H9 (cell line): ENCODE data around the gene CLIC6. TPM values are rescaled to one million over a fixed set of nuclear protein-coding genes. Genes with fewer than 3 reads are reported as not detected.

ENCODE experiments used
- DNase-seq: peaks from one replicate; pipeline ENCODE4 v3.0.0-alpha.2; 2017
- H2AFZ ChIP-seq: one replicate; pipeline ENCODE4 v1.6.1; 2013; ENCODE audit warnings: mild to moderate bottlenecking, low read length, control low read depth, moderate library complexity
- H2AK5ac ChIP-seq: 2 replicates; pipeline ENCODE4 v1.6.1; 2013; ENCODE audit warnings: low read length, control low read depth, mixed read lengths; ENCODE audit not compliant: insufficient read length
- H2BK120ac ChIP-seq: one replicate; pipeline ENCODE4 v1.6.1; 2013; ENCODE audit warnings: low read depth, mild to moderate bottlenecking, low read length, control low read depth, inconsistent platforms; ENCODE audit not compliant: poor library complexity, severe bottlenecking
- H2BK12ac ChIP-seq: 2 replicates; pipeline ENCODE4 v1.6.1; 2013; ENCODE audit warnings: low read length, control low read depth, mixed read lengths, low read depth; ENCODE audit not compliant: insufficient read length
- H2BK15ac ChIP-seq: 2 replicates; pipeline ENCODE4 v1.6.1; 2013; ENCODE audit warnings: low read depth, low read length, control low read depth
- H2BK20ac ChIP-seq: one replicate; pipeline ENCODE4 v1.6.1; 2013; ENCODE audit warnings: low read depth, mild to moderate bottlenecking, low read length, control low read depth, inconsistent platforms; ENCODE audit not compliant: poor library complexity, severe bottlenecking
- H2BK5ac ChIP-seq: 2 replicates; pipeline ENCODE4 v1.6.1; 2013; ENCODE audit warnings: low read length, control low read depth, mixed read lengths; ENCODE audit not compliant: insufficient read length
- H3K14ac ChIP-seq: 2 replicates; pipeline ENCODE4 v1.6.1; 2013; ENCODE audit warnings: low read length, control low read depth; ENCODE audit not compliant: insufficient read depth
- H3K18ac ChIP-seq: 2 replicates; pipeline ENCODE4 v1.6.1; 2013; ENCODE audit warnings: low read depth, mild to moderate bottlenecking, mixed read lengths, low read length, control low read depth; ENCODE audit not compliant: insufficient read length
- H3K23ac ChIP-seq: 2 replicates; pipeline ENCODE4 v1.6.1; 2013; ENCODE audit warnings: low read length, control low read depth, mixed read lengths, low read depth; ENCODE audit not compliant: insufficient read length
- H3K23me2 ChIP-seq: 2 replicates; pipeline ENCODE4 v1.6.1; 2013; ENCODE audit warnings: low read depth, mild to moderate bottlenecking, mixed read lengths, low read length, control low read depth; ENCODE audit not compliant: insufficient read length, poor library complexity, severe bottlenecking
- H3K27ac ChIP-seq: 2 replicates; pipeline ENCODE4 v1.5.1; 2013; ENCODE audit warnings: low read length, control low read depth, mixed read lengths, low read depth; ENCODE audit not compliant: insufficient read length
- H3K27me3 ChIP-seq: 2 replicates; pipeline ENCODE4 v1.6.1; 2013; ENCODE audit warnings: low read length, control low read depth, inconsistent platforms; ENCODE audit not compliant: insufficient read depth
- H3K4ac ChIP-seq: 2 replicates; pipeline ENCODE4 v1.6.1; 2013; ENCODE audit warnings: low read depth, mild to moderate bottlenecking, control low read depth, inconsistent platforms, low read length, moderate library complexity
- H3K4me1 ChIP-seq: 2 replicates; pipeline ENCODE4 v1.6.1; 2013; ENCODE audit warnings: low read length, control low read depth, inconsistent platforms; ENCODE audit not compliant: insufficient read depth
- H3K4me2 ChIP-seq: 2 replicates; pipeline ENCODE4 v1.6.1; 2013; ENCODE audit warnings: low read length, control low read depth, mixed read lengths; ENCODE audit not compliant: insufficient read length, insufficient read depth
- H3K56ac ChIP-seq: 2 replicates; pipeline ENCODE4 v1.6.1; 2013; ENCODE audit warnings: low read depth, mild to moderate bottlenecking, mixed read lengths, low read length, control low read depth; ENCODE audit not compliant: insufficient read length
- H3K79me1 ChIP-seq: 2 replicates; pipeline ENCODE4 v1.6.1; 2013; ENCODE audit warnings: low read depth, mild to moderate bottlenecking, moderate library complexity, low read length, control low read depth, inconsistent platforms; ENCODE audit not compliant: insufficient read depth, poor library complexity, severe bottlenecking
- H3K79me2 ChIP-seq: 2 replicates; pipeline ENCODE4 v1.6.1; 2013; ENCODE audit warnings: low read length, control low read depth, inconsistent platforms; ENCODE audit not compliant: insufficient read depth
- H3K9ac ChIP-seq: 2 replicates; pipeline ENCODE4 v1.6.1; 2013; ENCODE audit warnings: low read length, control low read depth, mixed read lengths; ENCODE audit not compliant: insufficient read length; ENCODE audit errors: extremely low read depth
- H3K9me3 ChIP-seq: one replicate; pipeline ENCODE4 v1.6.1; 2013; ENCODE audit warnings: low read depth, low read length, inconsistent platforms; ENCODE audit not compliant: control insufficient read depth
- H3T11ph ChIP-seq: one replicate; pipeline ENCODE4 v1.6.1; 2013; ENCODE audit warnings: mild to moderate bottlenecking, low read length, control low read depth, inconsistent platforms
- H4K20me1 ChIP-seq: one replicate; pipeline ENCODE4 v1.6.1; 2013; ENCODE audit not compliant: control insufficient read depth, insufficient read length, insufficient read depth
- H4K5ac ChIP-seq: 2 replicates; pipeline ENCODE4 v1.6.1; 2013; ENCODE audit warnings: low read depth, mild to moderate bottlenecking, mixed read lengths, low read length, control low read depth; ENCODE audit not compliant: insufficient read length
- H4K8ac ChIP-seq: replicated peaks from 2 replicates; pipeline ENCODE4 v1.6.1; 2013; ENCODE audit warnings: low read length, control low read depth, mixed read lengths, low read depth; ENCODE audit not compliant: insufficient read length
- H4K91ac ChIP-seq: 2 replicates; pipeline ENCODE4 v1.6.1; 2013; ENCODE audit warnings: low read depth, mild to moderate bottlenecking, moderate library complexity, mixed read lengths, low read length, control low read depth; ENCODE audit not compliant: insufficient read length
- H3K27ac Mint-ChIP-seq, 3 experiments: 2 replicates in 2 of 3; 3 replicates in 1 of 3; pipeline ENCODE4 v1.8.0; 2020 to 2021; ENCODE audit warnings: mixed read lengths in 3 of 3, mild to moderate bottlenecking in 1 of 3, moderate library complexity in 1 of 3
- H3K27me3 Mint-ChIP-seq: 2 replicates; pipeline ENCODE4 v1.8.0; 2021; ENCODE audit warnings: low read depth, mild to moderate bottlenecking, moderate library complexity, mixed read lengths
- H3K36me3 Mint-ChIP-seq, 3 experiments: 2 replicates in 2 of 3; 3 replicates in 1 of 3; pipeline ENCODE4 v1.8.0; 2020 to 2021; ENCODE audit warnings: low read depth in 3 of 3, mixed read lengths in 3 of 3; ENCODE audit not compliant: insufficient read depth in 1 of 3
- H3K4me1 Mint-ChIP-seq, 2 experiments: 2 replicates each; pipeline ENCODE4 v1.8.0; 2020; ENCODE audit warnings: mixed read lengths in 2 of 2
- H3K4me3 Mint-ChIP-seq, 2 experiments: 2 replicates in 1 of 2; 3 replicates in 1 of 2; pipeline ENCODE4 v1.8.0; 2020 to 2021; ENCODE audit warnings: mild to moderate bottlenecking in 2 of 2, mixed read lengths in 2 of 2, moderate library complexity in 1 of 2
- H3K9me3 Mint-ChIP-seq, 2 experiments: 2 replicates in 1 of 2; 3 replicates in 1 of 2; pipeline ENCODE4 v1.8.0; 2020; ENCODE audit warnings: mild to moderate bottlenecking in 2 of 2, mixed read lengths in 2 of 2, moderate library complexity in 1 of 2
- WGBS: extraction: QIAGEN DNeasy Blood & Tissue Kit; methylation state at CpG from one replicate; pipeline ENCODE4 v1.1.7; 2013; ENCODE audit warnings: missing lambda C conversion rate, low lambda C conversion rate, mixed read lengths; ENCODE audit not compliant: insufficient read length; ENCODE audit errors: extremely low coverage; 5-methylcytosine and 5-hydroxymethylcytosine counted together
- total RNA-seq: library from RNA; stranded (reverse); gene quantifications from 2 replicates; pipeline ENCODE4 v1.2.1, GENCODE V29; 2021
- TF ChIP-seq, protein P1 (sequence below): fragments of 200-600 bp; sonication (generic); conservative IDR thresholded peaks from 3 replicates; pipeline ENCODE4 v1.8.0; 2021; ENCODE audit warnings: antibody characterized with exemption, mild to moderate bottlenecking

The CLIC6 gene
- total RNA-seq, 1 experiment from 2014 or later, result 1.3 TPM

- Histone ChIP-seq H2BK15ac (no peak overlapping the region), H2BK120ac (no peak overlapping the region), H2BK5ac (no peak overlapping the region), H3K23ac (no peak overlapping the region), H3K4me2 (no peak overlapping the region), H3K79me1 (no peaks in the 10 kb centered on the region), H3K14ac (no peak overlapping the region), H3K56ac (no peak overlapping the region), H2AK5ac (no peak overlapping the region), H2AFZ (no peak overlapping the region), H3K9me3 (no peaks in the 10 kb centered on the region), H3K18ac (no peak overlapping the region), H3K79me2 (no peaks in the 10 kb centered on the region), H4K91ac (no peak overlapping the region), H3K27me3 (no peaks in the 10 kb centered on the region), H4K20me1 (no peaks in the 10 kb centered on the region), H4K5ac (no peak overlapping the region), H3K27ac (no peak overlapping the region), H2BK12ac (no peak overlapping the region), H2BK20ac (no peak overlapping the region), H4K8ac (no peak overlapping the region), H3K4me1 (no peaks in the 10 kb centered on the region; the same call in 1 of the 2 replicates), H3K9ac (no peak overlapping the region), H3K4ac (no peak overlapping the region), H3K23me2 (no peaks in the 10 kb centered on the region), H3T11ph (no peak overlapping the region)
- WGBS, result no CpG with 5 or more reads among the region's 4 CpGs
- no peaks in the 10 kb centered on the region for H3K27me3 Mint-ChIP-seq
- no peaks in the 10 kb centered on the region for H3K9me3 Mint-ChIP-seq
- DNase-seq, result no peak
- H3K4me1 Mint-ChIP-seq, result peaks cover 5 to 7% of the 10 kb centered on the region in 2 experiments; a peak in 3 of 4 replicates
- H3K4me3 Mint-ChIP-seq, result no peak overlapping the region
- TF ChIP-seq, protein P1, sequence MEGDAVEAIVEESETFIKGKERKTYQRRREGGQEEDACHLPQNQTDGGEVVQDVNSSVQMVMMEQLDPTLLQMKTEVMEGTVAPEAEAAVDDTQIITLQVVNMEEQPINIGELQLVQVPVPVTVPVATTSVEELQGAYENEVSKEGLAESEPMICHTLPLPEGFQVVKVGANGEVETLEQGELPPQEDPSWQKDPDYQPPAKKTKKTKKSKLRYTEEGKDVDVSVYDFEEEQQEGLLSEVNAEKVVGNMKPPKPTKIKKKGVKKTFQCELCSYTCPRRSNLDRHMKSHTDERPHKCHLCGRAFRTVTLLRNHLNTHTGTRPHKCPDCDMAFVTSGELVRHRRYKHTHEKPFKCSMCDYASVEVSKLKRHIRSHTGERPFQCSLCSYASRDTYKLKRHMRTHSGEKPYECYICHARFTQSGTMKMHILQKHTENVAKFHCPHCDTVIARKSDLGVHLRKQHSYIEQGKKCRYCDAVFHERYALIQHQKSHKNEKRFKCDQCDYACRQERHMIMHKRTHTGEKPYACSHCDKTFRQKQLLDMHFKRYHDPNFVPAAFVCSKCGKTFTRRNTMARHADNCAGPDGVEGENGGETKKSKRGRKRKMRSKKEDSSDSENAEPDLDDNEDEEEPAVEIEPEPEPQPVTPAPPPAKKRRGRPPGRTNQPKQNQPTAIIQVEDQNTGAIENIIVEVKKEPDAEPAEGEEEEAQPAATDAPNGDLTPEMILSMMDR, result no peak
- no peak overlapping the region for H3K27ac Mint-ChIP-seq
- H3K36me3 Mint-ChIP-seq, result peaks cover 0 to 5% (median 0%) of the 10 kb centered on the region in 3 experiments; a peak in 1 of 7 replicates
These were observed 37.5 kb downstream of the CLIC6 start for GRCh38 chr21:34706337-34706736.
